Measurements from ENCODE around the gene ARHGAP31. TPM values are rescaled to one million over a fixed set of nuclear protein-coding genes. Genes with fewer than 3 reads are reported as not detected.
A peak's percentile ranks its signal among the peaks of the same experiment; 100 is the strongest.

Gene ARHGAP31
- total and polyA plus RNA-seq, 10 of the 15 experiments (the other 5 are each of a cell fraction or from before 2014, with no cell fraction given): 0.97 to 29.8 (median 10.3) TPM

- no peak for TF ChIP-seq PAX5 (IDR thresholded peaks at IDR 0.05; ENCODE audit: borderline replicate concordance, low read depth, low read length)
- no peak for TF ChIP-seq ZNF384 (IDR thresholded peaks at IDR 0.05; ENCODE audit: borderline replicate concordance, low read depth, low read length)
- no peak for TF ChIP-seq LARP7 (IDR thresholded peaks at IDR 0.05)
- no peak for TF ChIP-seq SUPT20H (IDR thresholded peaks at IDR 0.05; ENCODE audit: borderline replicate concordance, control insufficient read depth, low read depth, low read length)
- TF ChIP-seq SREBF2 (IDR thresholded peaks at IDR 0.05; ENCODE audit: low read length): no peak
- no peak for TF ChIP-seq HDAC2 (IDR thresholded peaks at IDR 0.05)
- no peak for TF ChIP-seq ASH2L (IDR thresholded peaks at IDR 0.05; ENCODE audit: borderline replicate concordance, low read depth)
- intact Hi-C loops (cut with micrococcal nuclease; ENCODE audit: unreplicated experiment) (no loop called here), in situ Hi-C loops (cut with MboI) (no loop called here)
- H3K9me3 ChIP-seq (replicated peaks; ENCODE audit: control insufficient read depth, insufficient read depth, low read length): no peaks in the 10 kb centered on the region; the same call in 2 of the 3 replicates
- 89% methylated on average over 6 of the region's 6 CpGs for WGBS (ENCODE audit: insufficient coverage, insufficient replicate concordance, low lambda C conversion rate, missing lambda C conversion rate)
- DNase-seq (ENCODE audit: low read depth, low spot score) (no peak), FAIRE-seq (no peak), ATAC-seq (peak; percentile 42; the same call in 2 of the 3 replicates)
- no peaks in the 10 kb centered on the region for H3K27me3 ChIP-seq (replicated peaks in 1 of 2; ENCODE audit: control insufficient read depth in 2 of 2, insufficient read depth in 2 of 2, low read length in 1 of 2)
- POLR2A ChIA-PET: no interaction called here
- RAD21 ChIA-PET (ENCODE audit: unreplicated experiment): no interaction called here
- H4K20me1 ChIP-seq (ENCODE audit: control insufficient read depth, insufficient read depth): no peaks in the 10 kb centered on the region
- no peaks in the 10 kb centered on the region for H3K4me1 ChIP-seq (ENCODE audit: control insufficient read depth, insufficient read depth, low read length)
- no peak overlapping the region for H3K27ac ChIP-seq (ENCODE audit: control insufficient read depth, insufficient read depth)
- peaks cover 2 to 42% of the 10 kb centered on the region in 2 experiments for H3K36me3 ChIP-seq (ENCODE audit: control insufficient read depth in 2 of 2, insufficient read depth in 2 of 2, low read length in 1 of 2)
- CTCF ChIA-PET: interaction anchor here (0.5 to 1.1 kb wide), 2 partner anchors 21 to 30 kb away, joined by 3 read pairs; no protein-coding TSS in a partner anchor
- no TSS peak for BruUV-seq (replicated peaks)
- H3K79me2 ChIP-seq (ENCODE audit: control insufficient read depth, insufficient read depth, low read length): no peaks in the 10 kb centered on the region
- SMC1A ChIA-PET (ENCODE audit: uncharacterized antibody, unreplicated experiment): interaction anchor here (0.6 to 1.0 kb wide), 2 partner anchors 11 to 69 kb away, joined by 3 read pairs; no protein-coding TSS in a partner anchor
- no peak overlapping the region for H3K4me2 ChIP-seq (ENCODE audit: control insufficient read depth, insufficient read depth)
- no peak overlapping the region for H3K4me3 ChIP-seq
- H3K9ac ChIP-seq (ENCODE audit: control insufficient read depth, insufficient read depth, low read length): no peak overlapping the region
- H2AFZ ChIP-seq (ENCODE audit: control insufficient read depth, low read depth, low read length): no peak overlapping the region
These were observed 143.6 kb downstream of the ARHGAP31 start for GRCh38 chr3:119437691-119438258.

GRCh38 chr3:119443179-119443578 lies 149.0 kb downstream of the ARHGAP31 start:
- POLR2A ChIA-PET: interaction anchor here (0.6 kb wide), 1 partner anchor 22 kb away, joined by 4 read pairs; no protein-coding TSS in a partner anchor
- SMC1A ChIA-PET (ENCODE audit: uncharacterized antibody, unreplicated experiment): interaction anchor here (0.6 kb wide), 1 partner anchor 75 kb away, joined by 3 read pairs; no protein-coding TSS in a partner anchor
- BruUV-seq (replicated peaks): no TSS peak
- Histone ChIP-seq H3K27me3 (replicated peaks in 1 of 2; ENCODE audit: control insufficient read depth in 2 of 2, insufficient read depth in 2 of 2, low read length in 1 of 2) (no peaks in the 10 kb centered on the region), H3K4me1 (ENCODE audit: control insufficient read depth, insufficient read depth, low read length) (no peaks in the 10 kb centered on the region), H3K9ac (ENCODE audit: control insufficient read depth, insufficient read depth, low read length) (no peak overlapping the region), H3K27ac (ENCODE audit: control insufficient read depth, insufficient read depth) (no peak overlapping the region), H3K9me3 (replicated peaks; ENCODE audit: control insufficient read depth, insufficient read depth, low read length) (no peaks in the 10 kb centered on the region; the same call in 2 of the 3 replicates), H3K4me3 (no peak overlapping the region), H2AFZ (ENCODE audit: control insufficient read depth, low read depth, low read length) (no peak overlapping the region), H3K36me3 (ENCODE audit: control insufficient read depth in 2 of 2, insufficient read depth in 2 of 2, low read length in 1 of 2) (peaks cover 0 to 31% of the 10 kb centered on the region in 2 experiments; a peak in 3 of 4 replicates), H4K20me1 (ENCODE audit: control insufficient read depth, insufficient read depth) (no peaks in the 10 kb centered on the region), H3K79me2 (ENCODE audit: control insufficient read depth, insufficient read depth, low read length) (no peaks in the 10 kb centered on the region), H3K4me2 (ENCODE audit: control insufficient read depth, insufficient read depth) (no peak overlapping the region)
- intact Hi-C loops (cut with micrococcal nuclease; ENCODE audit: unreplicated experiment): no loop called here
- CTCF ChIA-PET: interaction anchor here (0.6 kb wide), 1 partner anchor 32 kb away, joined by 3 read pairs; no protein-coding TSS in a partner anchor
- RAD21 ChIA-PET (ENCODE audit: unreplicated experiment): no interaction called here
- DNase-seq (ENCODE audit: low read depth, low spot score) (no peak), ATAC-seq (no peak), FAIRE-seq (no peak)
- in situ Hi-C loops (cut with MboI): no loop called here
- TF ChIP-seq ZNF622 (IDR thresholded peaks at IDR 0.05) (no peak), SUZ12 (IDR thresholded peaks at IDR 0.05; ENCODE audit: unreplicated experiment) (no peak), KAT2A (conservative IDR thresholded peaks at IDR 0.05; ENCODE audit: control insufficient read depth, low read depth, low read length) (no peak), NR2F1 (conservative IDR thresholded peaks at IDR 0.05) (no peak), ZNF274 (IDR thresholded peaks at IDR 0.05; ENCODE audit: insufficient read depth, insufficient read length) (no peak), MYC (IDR thresholded peaks at IDR 0.05; ENCODE audit: insufficient read depth, insufficient read length, insufficient replicate concordance, low read length, severe bottlenecking) (no peak), FOXK2 (IDR thresholded peaks at IDR 0.05) (no peak), NR2C1 (IDR thresholded peaks at IDR 0.05) (no peak), SPI1 (IDR thresholded peaks at IDR 0.05; ENCODE audit: borderline replicate concordance, insufficient read depth, low read depth, low read length) (no peak), PML (IDR thresholded peaks at IDR 0.05; ENCODE audit: low read length) (no peak), NR2C2 (IDR thresholded peaks at IDR 0.05; ENCODE audit: borderline replicate concordance, control insufficient read depth, insufficient read length, low read depth) (no peak), ESRRA (IDR thresholded peaks at IDR 0.05; ENCODE audit: low read length) (no peak)
